GM18517 (cell line): ENCODE data around the gene LBH.

ENCODE experiments used
- ATAC-seq: cut with Tn5 transposase; IDR thresholded peaks from one replicate; pipeline ENCODE4 v1.9.1; 2021; ENCODE audit warnings: mild to moderate bottlenecking, moderate library complexity; ENCODE audit not compliant: unreplicated experiment

LBH gene

DNA sequence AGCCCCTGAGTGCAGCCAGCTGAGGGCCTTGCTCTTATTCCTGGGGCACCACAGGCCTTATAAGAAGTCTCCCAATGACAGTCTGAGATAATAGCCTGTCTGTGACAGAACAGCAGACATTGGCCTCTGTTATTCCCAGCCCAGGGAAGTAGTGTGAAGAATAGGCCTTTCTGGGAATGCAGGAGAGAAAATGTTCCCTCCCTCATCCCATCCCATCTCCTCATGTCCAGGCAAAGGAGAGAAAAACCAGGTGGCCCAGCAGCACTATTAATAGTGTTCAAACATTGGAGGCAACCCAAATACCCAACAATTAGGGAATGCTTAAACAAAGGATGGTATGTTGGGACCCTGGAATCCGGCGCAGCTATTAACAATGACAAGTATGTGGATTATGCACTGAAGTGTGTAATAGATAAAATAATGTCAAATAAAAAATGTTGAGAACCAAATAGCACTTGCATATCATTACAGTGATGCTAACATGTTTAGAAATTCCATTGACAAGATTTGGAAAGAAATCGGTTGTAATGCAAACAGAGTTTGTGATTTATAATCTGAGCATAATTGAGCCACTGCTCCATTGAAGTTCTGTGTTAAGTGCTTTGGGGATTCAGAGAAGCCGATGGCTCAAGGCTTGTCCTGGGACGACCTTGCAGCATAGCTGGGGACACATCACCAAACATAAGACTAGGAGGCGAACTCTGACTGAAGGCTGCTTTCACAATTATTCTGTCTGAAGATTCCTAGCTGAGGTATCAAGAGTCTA, 69.3 kb downstream of the LBH start:
- no peak for ATAC-seq

DNA sequence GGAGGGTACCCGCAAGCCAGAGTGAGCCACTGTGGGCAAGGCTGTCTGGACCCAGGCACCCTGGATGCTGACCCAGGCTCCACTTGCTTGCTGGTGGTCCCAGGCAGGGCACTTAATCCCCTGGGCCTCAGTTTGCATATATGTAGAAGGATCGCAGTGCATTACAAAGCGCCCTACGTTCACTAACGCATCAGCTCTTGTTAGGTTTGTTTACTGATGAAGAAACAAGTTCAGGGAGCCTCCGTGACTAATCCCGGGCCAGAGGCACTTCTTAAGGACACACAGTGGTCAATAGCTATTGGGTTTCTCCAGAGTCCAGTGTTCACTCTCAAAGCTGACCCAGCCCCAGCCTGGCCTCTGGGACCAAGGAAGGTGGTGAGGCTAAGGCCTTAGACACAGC, 70.2 kb downstream of the LBH start:
- no peak for ATAC-seq

DNA sequence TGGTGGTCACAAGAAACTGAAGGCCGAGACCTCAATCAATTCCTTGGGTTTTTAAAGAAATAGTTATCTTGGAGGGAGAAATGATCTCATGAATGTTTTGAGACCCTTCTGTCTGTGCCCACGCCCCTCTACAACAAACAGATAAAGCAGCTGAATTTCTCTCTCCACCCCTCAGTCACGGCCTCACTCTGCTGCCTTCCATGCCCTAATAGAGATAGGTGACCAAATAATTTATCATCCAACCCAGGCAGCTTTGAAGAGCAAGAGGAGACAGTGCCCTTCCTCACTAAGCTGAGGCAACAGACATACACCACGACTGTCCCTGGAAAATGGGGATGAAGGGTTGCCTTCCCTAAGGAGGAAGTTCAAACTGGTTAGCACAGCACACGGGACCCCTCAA, 71.2 kb downstream of the LBH start:
- ATAC-seq: no peak

DNA sequence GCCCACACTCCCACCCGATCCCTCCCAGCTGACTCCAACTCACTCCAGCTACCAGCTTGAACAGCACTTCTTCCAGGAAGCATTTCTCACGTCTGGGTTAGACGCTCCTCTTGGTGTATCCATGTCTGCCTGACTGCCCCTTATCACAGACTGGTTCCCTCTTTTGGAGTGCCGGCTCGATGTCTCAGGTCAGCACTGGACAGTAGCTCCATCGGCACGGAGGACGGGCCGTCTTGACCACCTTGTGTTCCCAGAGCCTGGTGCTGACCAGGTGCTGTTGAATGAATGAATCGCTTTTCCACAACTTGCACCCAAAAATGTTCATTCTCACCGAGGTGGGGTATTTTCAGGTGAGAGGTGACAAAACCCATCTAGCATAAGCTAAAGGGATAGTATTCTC, 71.8 kb downstream of the LBH start:
- ATAC-seq: no peak

DNA sequence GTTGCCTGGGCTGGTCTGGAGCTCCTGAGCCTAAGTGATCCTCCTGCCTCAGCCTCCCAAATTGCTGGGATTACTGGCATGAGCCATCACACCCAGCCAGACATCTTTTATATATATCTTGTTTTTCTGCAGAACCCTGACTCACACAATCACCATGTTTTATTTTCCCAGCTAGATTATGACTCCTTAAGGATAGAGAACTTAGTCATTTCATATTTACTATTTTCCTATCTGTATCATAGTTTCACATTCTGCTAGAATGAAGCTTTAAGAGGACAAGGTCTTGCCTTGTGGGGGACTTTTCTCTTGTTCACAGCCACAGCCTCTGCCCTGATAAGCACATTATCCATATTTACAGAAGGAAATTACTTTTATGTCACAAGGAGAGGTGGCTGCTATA, 73.9 kb downstream of the LBH start:
- ATAC-seq: no peak

DNA sequence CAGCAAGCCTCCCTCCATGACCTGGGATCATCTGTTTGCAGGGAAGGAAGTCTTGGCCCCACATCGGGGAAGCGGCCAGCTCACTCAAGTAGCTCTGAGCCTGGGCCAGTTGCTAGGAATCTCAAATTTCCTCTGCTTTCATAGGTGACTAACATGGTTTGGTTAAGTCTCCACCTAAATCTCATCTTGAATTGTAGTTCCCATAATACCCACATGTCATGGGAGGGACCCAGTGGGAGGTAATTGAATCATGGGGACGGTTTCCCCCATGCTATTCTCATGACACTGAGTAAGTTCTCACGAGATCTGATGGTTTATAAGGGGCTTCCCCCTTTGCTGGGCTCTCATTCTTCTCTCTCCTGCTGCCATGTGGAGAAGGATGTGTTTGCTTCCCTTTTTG, 75.2 kb downstream of the LBH start:
- no peak for ATAC-seq

DNA sequence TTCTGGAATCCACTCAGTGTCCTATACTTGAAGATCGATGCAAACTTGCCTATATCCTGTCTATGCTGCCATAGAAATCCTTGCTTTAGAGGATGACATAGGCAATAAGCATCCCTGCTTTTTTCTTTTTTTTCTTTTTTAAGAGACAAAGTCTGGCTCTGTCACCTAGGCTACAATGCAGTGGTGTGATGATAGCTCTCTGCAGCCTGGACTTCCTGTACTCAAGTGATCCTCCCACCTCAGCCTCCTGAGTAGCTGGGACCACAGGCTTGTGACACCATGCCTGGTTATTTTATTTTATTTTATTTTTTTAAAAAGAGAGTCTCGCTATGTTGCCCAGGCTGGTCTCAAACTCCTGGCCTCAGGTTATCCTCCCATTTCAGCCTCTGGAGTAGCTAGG, 76.9 kb downstream of the LBH start:
- no peak for ATAC-seq
